WTC11 (cell line): ENCODE data around the gene MAPKAP1. TPM values are rescaled to one million over a fixed set of nuclear protein-coding genes. Genes with fewer than 3 reads are reported as not detected.

Experiments
- ATAC-seq: fragments of 200-7000 bp; cut with Tn5 transposase; 2 replicates; pipeline ENCODE4 v1.10.0; 2021; ENCODE audit warnings: mild to moderate bottlenecking, moderate library complexity
- CTCF ChIA-PET: fragments of 300-600 bp; sonication (Branson Sonifier 250); formaldehyde crosslinking; loops from one replicate; lab custom pipeline; 2021; ENCODE audit warnings: antibody characterized with exemption; lab: Charles Lee
- POLR2A ChIA-PET: fragments of 350-600 bp; sonication (Branson Sonifier 250); formaldehyde crosslinking; loops from one replicate; lab custom pipeline; 2021; ENCODE audit warnings: antibody characterized with exemption; lab: Charles Lee
- DNase-seq: peaks from one replicate; pipeline ENCODE4 v3.0.0; 2021; ENCODE audit warnings: low spot score
- H3K27ac Mint-ChIP-seq: 2 replicates; pipeline ENCODE4 v1.8.0; 2021; ENCODE audit warnings: mixed read lengths
- H3K27me3 Mint-ChIP-seq: 2 replicates; pipeline ENCODE4 v1.8.0; 2021; ENCODE audit warnings: low read depth, mild to moderate bottlenecking, moderate library complexity, mixed read lengths
- H3K36me3 Mint-ChIP-seq: 2 replicates; pipeline ENCODE4 v1.8.0; 2021; ENCODE audit warnings: mixed read lengths
- H3K4me1 Mint-ChIP-seq: 2 replicates; pipeline ENCODE4 v1.8.0; 2022; ENCODE audit warnings: mixed read lengths
- H3K4me3 Mint-ChIP-seq: 2 replicates; pipeline ENCODE4 v1.8.0; 2021; ENCODE audit warnings: mild to moderate bottlenecking, moderate library complexity, mixed read lengths
- H3K9me3 Mint-ChIP-seq: 2 replicates; pipeline ENCODE4 v1.8.0; 2021; ENCODE audit warnings: mixed read lengths
- ESRRA ChIP-seq: sonication (generic); formaldehyde crosslinking; IDR thresholded peaks from 2 replicates; pipeline ENCODE4 v1.8.1; 2022; ENCODE audit warnings: mild to moderate bottlenecking, missing genetic modification reagents, borderline replicate concordance
- FOXK1 ChIP-seq: sonication (generic); formaldehyde crosslinking; IDR thresholded peaks from 2 replicates; pipeline ENCODE4 v1.8.0; 2022; ENCODE audit warnings: mild to moderate bottlenecking, moderate library complexity, missing genetic modification reagents
- FOXP1 ChIP-seq: sonication (generic); formaldehyde crosslinking; IDR thresholded peaks from 2 replicates; pipeline ENCODE4 v1.8.0; 2022; ENCODE audit warnings: missing genetic modification reagents, mild to moderate bottlenecking, moderate library complexity, borderline replicate concordance
- GABPB1 ChIP-seq: sonication (generic); formaldehyde crosslinking; IDR thresholded peaks from 2 replicates; pipeline ENCODE4 v1.8.1; 2023; ENCODE audit warnings: mild to moderate bottlenecking, missing genetic modification reagents
- MAX ChIP-seq: sonication (generic); formaldehyde crosslinking; IDR thresholded peaks from 2 replicates; pipeline ENCODE4 v1.8.0; 2022; ENCODE audit warnings: mild to moderate bottlenecking, missing genetic modification reagents
- MXD4 ChIP-seq: fragments of 250-450 bp; sonication (Bioruptor Pico); IDR thresholded peaks from 2 replicates; pipeline ENCODE4 v1.8.0; 2021; ENCODE audit warnings: mild to moderate bottlenecking, moderate library complexity, borderline replicate concordance
- NFE2L1 ChIP-seq: sonication (generic); formaldehyde crosslinking; IDR thresholded peaks from 2 replicates; pipeline ENCODE4 v1.8.1; 2023; ENCODE audit warnings: missing genetic modification reagents
- OVOL2 ChIP-seq: fragments of 250-450 bp; sonication (Bioruptor Pico); IDR thresholded peaks from 2 replicates; pipeline ENCODE4 v1.9.0; 2021; ENCODE audit warnings: mild to moderate bottlenecking, borderline replicate concordance
- PRDM15 ChIP-seq: sonication (generic); formaldehyde crosslinking; IDR thresholded peaks from 2 replicates; pipeline ENCODE4 v1.8.0; 2022; ENCODE audit warnings: missing genetic modification reagents
- RELA ChIP-seq: sonication (generic); formaldehyde crosslinking; IDR thresholded peaks from 2 replicates; pipeline ENCODE4 v1.8.1; 2022; ENCODE audit warnings: missing genetic modification reagents, mild to moderate bottlenecking, borderline replicate concordance
- STAT6 ChIP-seq: sonication (generic); formaldehyde crosslinking; conservative IDR thresholded peaks from 2 replicates; pipeline ENCODE4 v1.8.1; 2023; ENCODE audit warnings: mild to moderate bottlenecking, low read depth, missing genetic modification reagents, moderate library complexity
- USF1 ChIP-seq: sonication (generic); formaldehyde crosslinking; IDR thresholded peaks from 2 replicates; pipeline ENCODE4 v1.8.0; 2022; ENCODE audit warnings: mild to moderate bottlenecking, missing genetic modification reagents
- ZNF671 ChIP-seq: fragments of 250-450 bp; sonication (Bioruptor Pico); IDR thresholded peaks from 2 replicates; pipeline ENCODE4 v1.8.0; 2021; ENCODE audit warnings: mild to moderate bottlenecking
- total RNA-seq: library from RNA; stranded (reverse); gene quantifications from 3 replicates; pipeline ENCODE4 v1.2.3, GENCODE V29; 2021
- TF ChIP-seq, protein P1 (sequence below): sonication (generic); formaldehyde crosslinking; IDR thresholded peaks from 2 replicates; pipeline ENCODE4 v1.8.1; 2023; ENCODE audit warnings: mild to moderate bottlenecking, missing genetic modification reagents, moderate library complexity
- TF ChIP-seq, protein P2 (sequence below): sonication (generic); formaldehyde crosslinking; IDR thresholded peaks from 2 replicates; pipeline ENCODE4 v1.8.1; 2023; ENCODE audit warnings: mild to moderate bottlenecking, missing genetic modification reagents
- TF ChIP-seq, protein P3 (sequence below): sonication (generic); formaldehyde crosslinking; conservative IDR thresholded peaks from 2 replicates; pipeline ENCODE4 v1.8.1; 2022; ENCODE audit warnings: mild to moderate bottlenecking, missing genetic modification reagents

The MAPKAP1 gene
- total RNA-seq, 1 experiment from 2014 or later, result 111 TPM

DNA sequence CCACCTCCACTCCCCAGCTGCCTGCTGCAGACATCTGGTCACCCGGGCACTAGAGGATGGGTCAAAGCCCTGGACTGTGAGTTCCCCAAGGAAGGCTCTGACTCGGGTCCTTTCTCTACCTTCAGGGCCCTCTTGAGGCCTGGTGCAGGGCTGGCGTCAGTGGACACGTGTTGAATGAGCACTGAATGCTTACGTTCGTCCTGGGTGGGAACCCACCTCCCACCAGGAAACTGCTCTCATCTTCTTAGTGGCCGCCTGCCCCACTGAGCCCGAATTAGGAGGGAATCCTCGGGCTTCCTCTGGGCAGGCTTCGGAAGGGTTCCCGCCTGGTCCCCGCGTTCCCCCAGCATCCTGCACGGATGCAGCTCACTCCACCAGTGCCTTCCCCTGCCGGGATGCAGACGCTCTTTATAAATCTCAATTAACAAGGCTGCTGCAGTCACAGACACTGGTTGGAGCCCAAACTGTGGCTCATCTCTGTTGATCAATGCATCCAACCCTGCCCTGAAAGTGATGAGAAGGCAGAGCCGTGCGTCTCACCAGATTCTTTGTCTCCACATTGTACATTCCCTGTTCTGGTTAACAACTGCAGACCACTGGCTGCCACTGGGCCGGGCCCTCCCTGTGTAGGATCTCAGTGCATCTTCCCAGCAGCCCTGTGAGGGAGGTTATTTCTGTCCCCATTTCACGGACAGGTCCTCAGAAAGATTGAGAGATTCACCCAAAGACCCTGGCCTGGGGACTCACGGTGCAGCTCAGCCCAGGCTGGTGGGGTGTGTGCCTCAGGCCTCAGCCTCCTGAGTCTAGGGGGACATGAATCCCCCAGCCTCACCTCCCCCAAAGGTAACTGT lies 276.6 kb downstream of the MAPKAP1 start (continued):
- TF ChIP-seq USF1 (CRISPR knock-in tag) (no peak), NFE2L1 (CRISPR knock-in tag) (no peak), PRDM15 (CRISPR knock-in tag) (no peak)

DNA sequence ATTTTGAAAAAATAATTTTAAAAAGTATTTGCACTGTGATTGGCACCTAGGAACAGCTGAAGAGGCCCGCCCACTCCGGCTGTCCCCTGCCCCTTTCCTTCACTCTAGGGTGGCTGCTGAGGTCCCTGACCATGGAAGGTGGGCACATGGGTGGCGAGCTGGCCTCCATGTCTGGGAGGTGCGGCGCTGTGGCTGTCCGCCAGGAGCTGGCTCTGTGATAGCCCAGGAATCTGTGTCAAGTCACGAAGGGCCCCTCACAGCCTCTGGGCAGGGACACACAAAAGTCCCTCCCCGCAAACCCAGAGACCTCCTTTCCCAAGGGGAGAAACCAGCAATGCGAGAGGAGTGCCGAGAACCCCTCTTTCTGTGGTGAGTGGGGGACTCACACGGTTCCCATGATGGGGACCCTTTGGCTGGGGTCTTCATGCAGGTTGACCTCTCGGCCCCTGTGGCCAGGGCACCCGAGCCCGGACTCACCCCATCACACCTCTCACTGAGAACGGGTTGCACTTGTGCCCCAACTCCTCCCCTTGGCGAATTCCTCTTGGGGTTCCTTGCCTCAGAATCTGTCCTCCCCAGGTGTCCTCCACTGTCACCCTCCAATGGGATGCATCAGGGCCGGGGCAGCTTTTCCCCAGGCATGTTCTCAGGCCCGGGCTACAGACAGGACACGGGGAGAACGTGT lies 277.4 kb downstream of the MAPKAP1 start:
- no peaks in the 10 kb centered on the region for H3K27me3 Mint-ChIP-seq
- no peak for ATAC-seq
- ChIA-PET POLR2A (no interaction called here), CTCF (no interaction called here)
- TF ChIP-seq FOXP1 (CRISPR knock-in tag) (no peak), RELA (CRISPR knock-in tag) (no peak)
- DNase-seq, result no peak
- no peak overlapping the region for H3K4me3 Mint-ChIP-seq
- H3K4me1 Mint-ChIP-seq, result peaks cover 5% of the 10 kb centered on the region
- no peak overlapping the region for H3K27ac Mint-ChIP-seq
- H3K9me3 Mint-ChIP-seq, result no peaks in the 10 kb centered on the region
- no peaks in the 10 kb centered on the region for H3K36me3 Mint-ChIP-seq

DNA sequence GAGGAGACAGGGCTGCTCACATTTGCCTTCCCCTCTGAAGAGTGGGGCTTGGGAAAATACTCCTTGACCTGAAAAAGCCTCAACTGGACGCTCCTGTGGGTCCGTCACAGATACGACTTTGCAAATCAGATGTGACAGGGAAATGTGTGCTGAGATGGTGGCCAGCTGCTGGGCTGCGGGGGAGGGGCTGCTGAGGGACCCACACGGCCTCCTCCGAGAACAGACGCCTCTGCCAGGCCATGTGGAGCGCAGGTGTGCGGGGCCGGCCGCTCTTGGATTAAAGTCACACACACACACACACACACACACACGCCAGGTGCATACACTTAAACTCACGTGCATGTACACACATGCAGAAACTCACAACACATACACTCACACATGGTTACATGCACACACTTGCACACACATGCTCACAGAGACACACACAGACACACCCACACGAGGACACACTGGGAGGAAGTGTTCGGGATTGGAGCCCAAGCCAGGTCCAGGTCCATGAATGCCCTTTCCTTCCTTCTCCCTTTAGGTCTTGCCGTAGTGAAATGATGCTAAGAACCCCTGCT lies 278.0 kb downstream of the MAPKAP1 start:
- ATAC-seq (no peak), DNase-seq (no peak)
- Mint-ChIP-seq H3K27ac (no peak overlapping the region), H3K4me3 (no peak overlapping the region), H3K4me1 (peaks cover 5% of the 10 kb centered on the region), H3K9me3 (no peaks in the 10 kb centered on the region), H3K27me3 (no peaks in the 10 kb centered on the region), H3K36me3 (no peaks in the 10 kb centered on the region)
- TF ChIP-seq, protein P1, sequence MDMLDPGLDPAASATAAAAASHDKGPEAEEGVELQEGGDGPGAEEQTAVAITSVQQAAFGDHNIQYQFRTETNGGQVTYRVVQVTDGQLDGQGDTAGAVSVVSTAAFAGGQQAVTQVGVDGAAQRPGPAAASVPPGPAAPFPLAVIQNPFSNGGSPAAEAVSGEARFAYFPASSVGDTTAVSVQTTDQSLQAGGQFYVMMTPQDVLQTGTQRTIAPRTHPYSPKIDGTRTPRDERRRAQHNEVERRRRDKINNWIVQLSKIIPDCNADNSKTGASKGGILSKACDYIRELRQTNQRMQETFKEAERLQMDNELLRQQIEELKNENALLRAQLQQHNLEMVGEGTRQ (CRISPR knock-in tag), result no peak
- TF ChIP-seq, protein P2, sequence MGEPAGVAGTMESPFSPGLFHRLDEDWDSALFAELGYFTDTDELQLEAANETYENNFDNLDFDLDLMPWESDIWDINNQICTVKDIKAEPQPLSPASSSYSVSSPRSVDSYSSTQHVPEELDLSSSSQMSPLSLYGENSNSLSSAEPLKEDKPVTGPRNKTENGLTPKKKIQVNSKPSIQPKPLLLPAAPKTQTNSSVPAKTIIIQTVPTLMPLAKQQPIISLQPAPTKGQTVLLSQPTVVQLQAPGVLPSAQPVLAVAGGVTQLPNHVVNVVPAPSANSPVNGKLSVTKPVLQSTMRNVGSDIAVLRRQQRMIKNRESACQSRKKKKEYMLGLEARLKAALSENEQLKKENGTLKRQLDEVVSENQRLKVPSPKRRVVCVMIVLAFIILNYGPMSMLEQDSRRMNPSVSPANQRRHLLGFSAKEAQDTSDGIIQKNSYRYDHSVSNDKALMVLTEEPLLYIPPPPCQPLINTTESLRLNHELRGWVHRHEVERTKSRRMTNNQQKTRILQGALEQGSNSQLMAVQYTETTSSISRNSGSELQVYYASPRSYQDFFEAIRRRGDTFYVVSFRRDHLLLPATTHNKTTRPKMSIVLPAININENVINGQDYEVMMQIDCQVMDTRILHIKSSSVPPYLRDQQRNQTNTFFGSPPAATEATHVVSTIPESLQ (CRISPR knock-in tag), result no peak
- TF ChIP-seq OVOL2 (CRISPR knock-in tag) (no peak), ZNF671 (CRISPR knock-in tag) (no peak), MAX (CRISPR knock-in tag) (no peak), GABPB1 (no peak), FOXK1 (CRISPR knock-in tag) (no peak), STAT6 (CRISPR knock-in tag) (no peak), MXD4 (CRISPR knock-in tag) (no peak), ESRRA (CRISPR knock-in tag) (no peak)
- TF ChIP-seq, protein P3, sequence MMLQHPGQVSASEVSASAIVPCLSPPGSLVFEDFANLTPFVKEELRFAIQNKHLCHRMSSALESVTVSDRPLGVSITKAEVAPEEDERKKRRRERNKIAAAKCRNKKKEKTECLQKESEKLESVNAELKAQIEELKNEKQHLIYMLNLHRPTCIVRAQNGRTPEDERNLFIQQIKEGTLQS, result no peak
- ChIA-PET CTCF (interaction anchor here (1.6 kb wide), 1 partner anchor 44 kb away, joined by 7 read pairs; no protein-coding TSS in a partner anchor), POLR2A (no interaction called here)
